ENCODE measurements around the gene SLC27A4.

- no peak for TF ChIP-seq CTCF (IDR thresholded peaks at IDR 0.05)
- no peak for TF ChIP-seq POLR2A (IDR thresholded peaks at IDR 0.05)
Measured at GRCh38 chr9:128321879-128322403, 18.4 kb upstream of the SLC27A4 start.
